GM18519 (cell line): ENCODE results near the gene EDIL3.
A peak's percentile ranks its signal among the peaks of the same experiment; 100 is the strongest.
"Not testable (repeated sequence)": the region's sequence is repeated elsewhere in the genome, so short reads cannot be mapped to it uniquely, and the experiment has no call there.

ENCODE experiments used
- ATAC-seq: cut with Tn5 transposase; IDR thresholded peaks from one replicate; pipeline ENCODE4 v1.9.1; 2021; ENCODE audit warnings: mild to moderate bottlenecking, moderate library complexity; ENCODE audit not compliant: unreplicated experiment, low FRiP score

The EDIL3 gene

GRCh38 chr5:84303315-84303714 is 81.4 kb downstream of the EDIL3 start:
- no peak for ATAC-seq

- ATAC-seq: no peak
These were observed 83.1 kb downstream of the EDIL3 start for GRCh38 chr5:84301535-84301934.

- no peak for ATAC-seq
These were observed 84.7 kb downstream of the EDIL3 start for GRCh38 chr5:84299959-84300358.

GRCh38 chr5:84298628-84299027 is 86.1 kb downstream of the EDIL3 start:
- ATAC-seq: no peak

- not testable (repeated sequence) for ATAC-seq
These were observed 87.0 kb downstream of the EDIL3 start for GRCh38 chr5:84297641-84298040.

GRCh38 chr5:84292788-84293653 is 91.7 kb downstream of the EDIL3 start:
- ATAC-seq: no peak

- ATAC-seq: no peak
These were observed 92.6 kb downstream of the EDIL3 start for GRCh38 chr5:84292000-84292642.

- no peak for ATAC-seq
These were observed 94.0 kb downstream of the EDIL3 start for GRCh38 chr5:84290673-84291072.

- ATAC-seq: no peak
These were observed 94.5 kb downstream of the EDIL3 start for GRCh38 chr5:84290161-84290560.

GRCh38 chr5:84287951-84288350 is 96.7 kb downstream of the EDIL3 start:
- ATAC-seq: peak; percentile 50

- no peak for ATAC-seq
These were observed 98.0 kb downstream of the EDIL3 start for GRCh38 chr5:84286662-84287061.

- ATAC-seq: no peak
These were observed 98.7 kb downstream of the EDIL3 start for GRCh38 chr5:84285641-84286637.

GRCh38 chr5:84281383-84281782 is 103.3 kb downstream of the EDIL3 start:
- ATAC-seq: no peak

- no peak for ATAC-seq
These were observed 105.4 kb downstream of the EDIL3 start for GRCh38 chr5:84279234-84279633.

- ATAC-seq: no peak
These were observed 109.1 kb downstream of the EDIL3 start for GRCh38 chr5:84275609-84276008.

GRCh38 chr5:84274585-84275468 is 109.9 kb downstream of the EDIL3 start:
- ATAC-seq: no peak

- no peak for ATAC-seq
These were observed 111.2 kb downstream of the EDIL3 start for GRCh38 chr5:84273517-84273883.

GRCh38 chr5:84272771-84273516 is 111.7 kb downstream of the EDIL3 start:
- no peak for ATAC-seq
